ENCODE results near the gene SND1. TPM values are rescaled to one million over a fixed set of nuclear protein-coding genes. Genes with fewer than 3 reads are reported as not detected.

SND1 gene
- total and polyA plus RNA-seq, 2 donors (not counting 3 experiments of a cell fraction or from before 2014, with no cell fraction given), result 116 to 249 TPM

- Histone ChIP-seq H3K4me2 (ENCODE audit: insufficient read depth, low read length) (no peak overlapping the region), H3K27me3 (ENCODE audit: control insufficient read depth in 2 of 2, insufficient read depth in 2 of 2, low read length in 2 of 2) (no peaks in the 10 kb centered on the region), H4K20me1 (replicated peaks; ENCODE audit: control insufficient read depth, extremely low read depth, insufficient read depth, low read length) (peaks cover 4% of the 10 kb centered on the region), H3K4me1 (ENCODE audit: control insufficient read depth, extremely low read depth, insufficient read depth, low read length) (no peaks in the 10 kb centered on the region), H3K79me2 (ENCODE audit: control insufficient read depth, insufficient read depth, low read length) (no peaks in the 10 kb centered on the region), H3K9ac (replicated peaks; ENCODE audit: extremely low read depth, insufficient read depth, low read length) (no peak overlapping the region), H3K9me3 (replicated peaks; ENCODE audit: control insufficient read depth, insufficient read depth, low read length) (no peaks in the 10 kb centered on the region), H3K9me1 (replicated peaks; ENCODE audit: control insufficient read depth, extremely low read depth, insufficient read depth, low read length) (no peaks in the 10 kb centered on the region), H3K27ac (ENCODE audit: insufficient read depth, low read depth, low read length) (no peak overlapping the region), H3K36me3 (ENCODE audit: control insufficient read depth in 2 of 2, extremely low read depth in 1 of 2, insufficient read depth in 2 of 2, low read length in 2 of 2) (no peaks in the 10 kb centered on the region), H2AFZ (ENCODE audit: low read depth, low read length) (no peak overlapping the region), H3K4me3 (replicated peaks in 1 of 3; ENCODE audit: insufficient read depth in 1 of 3, low read depth in 1 of 3, low read length in 3 of 3) (no peak overlapping the region)
- FAIRE-seq (no peak), DNase-seq (ENCODE audit: low read depth, low spot score) (peak; percentile 45)
- ChIA-PET CTCF (interaction anchor here (1.0 to 1.8 kb wide), 2 partner anchors 31 to 226 kb away, joined by 3 to 4 read pairs; no protein-coding TSS in a partner anchor), POLR2A (no interaction called here)
- TF ChIP-seq CTCF (IDR thresholded peaks at IDR 0.05; ENCODE audit: extremely low read depth in 1 of 2, insufficient read depth in 1 of 2, low read depth in 1 of 2, low read length in 2 of 2), result no peak
- no peak for TF ChIP-seq MYC (IDR thresholded peaks at IDR 0.05; ENCODE audit: low read depth, low read length)
- no peak for TF ChIP-seq GATA2 (IDR thresholded peaks at IDR 0.05; ENCODE audit: insufficient read depth, insufficient read length, low read depth, low read length)
- TF ChIP-seq MAX (IDR thresholded peaks at IDR 0.05; ENCODE audit: insufficient read depth, insufficient read length), result no peak
- TF ChIP-seq POLR2AphosphoS5 (IDR thresholded peaks at IDR 0.05; ENCODE audit: insufficient read depth, low read depth, low read length), result no peak
- no peak for TF ChIP-seq EZH2 (IDR thresholded peaks at IDR 0.05; ENCODE audit: borderline replicate concordance, low read depth, low read length, severe bottlenecking)
- intact Hi-C loops (cut with micrococcal nuclease), result no loop called here
- dilution Hi-C loops (cut with MboI; ENCODE audit: extremely low pct_ligation_motif_present, low sequenced_read_pairs), result no loop called here
- BruUV-seq (replicated peaks), result no TSS peak
These were observed 331.9 kb downstream of the SND1 start for GRCh38 chr7:127983804-127984332.

Measured in endothelial cell of umbilical vein (primary cell).